Adipocyte (in vitro differentiated cells): Measurements from ENCODE around the gene PLXDC2.

Experiments used
- DNase-seq: peaks from one replicate; pipeline ENCODE4 v3.0.0-alpha.2; 2015; ENCODE audit warnings: low read depth
- H3K27me3 ChIP-seq: replicated peaks from 2 replicates; pipeline ENCODE4 v1.7.0; 2013; ENCODE audit warnings: mild to moderate bottlenecking, low read length, moderate library complexity; ENCODE audit not compliant: control insufficient read depth, insufficient read depth
- H3K36me3 ChIP-seq: 2 replicates; pipeline ENCODE4 v1.7.0; 2013; ENCODE audit warnings: low read length, mild to moderate bottlenecking, moderate library complexity; ENCODE audit not compliant: control insufficient read depth, insufficient read depth, severe bottlenecking
- H3K4me1 ChIP-seq: 2 replicates; pipeline ENCODE4 v1.7.0; 2013; ENCODE audit warnings: mild to moderate bottlenecking, low read length, moderate library complexity; ENCODE audit not compliant: control insufficient read depth, insufficient read depth
- H3K4me3 ChIP-seq: 2 replicates; pipeline ENCODE4 v1.7.0; 2013; ENCODE audit warnings: mild to moderate bottlenecking, low read length, moderate library complexity
- H3K9ac ChIP-seq: 2 replicates; pipeline ENCODE4 v1.7.0; 2013; ENCODE audit warnings: mild to moderate bottlenecking, low read length, moderate library complexity
- H3K9me3 ChIP-seq: 2 replicates; pipeline ENCODE4 v1.7.0; 2013; ENCODE audit warnings: mild to moderate bottlenecking, low read length, moderate library complexity; ENCODE audit not compliant: control insufficient read depth

Gene PLXDC2

GRCh38 chr10:19835952-19836351, 19.7 kb downstream of the PLXDC2 start:
- H3K9me3 ChIP-seq: no peaks in the 10 kb centered on the region
- no peaks in the 10 kb centered on the region for H3K4me1 ChIP-seq
- H3K4me3 ChIP-seq: no peak overlapping the region
- DNase-seq: no peak
- no peaks in the 10 kb centered on the region for H3K36me3 ChIP-seq
- H3K27me3 ChIP-seq: peaks cover 2% of the 10 kb centered on the region
- no peak overlapping the region for H3K9ac ChIP-seq

- H3K36me3 ChIP-seq: no peaks in the 10 kb centered on the region
- no peak overlapping the region for H3K9ac ChIP-seq
- no peaks in the 10 kb centered on the region for H3K9me3 ChIP-seq
- no peaks in the 10 kb centered on the region for H3K4me1 ChIP-seq
- DNase-seq: no peak
- H3K4me3 ChIP-seq: no peak overlapping the region
- H3K27me3 ChIP-seq: peaks cover 2% of the 10 kb centered on the region
These were observed 22.9 kb downstream of the PLXDC2 start for GRCh38 chr10:19839090-19839489.

GRCh38 chr10:19839552-19839951, 23.3 kb downstream of the PLXDC2 start:
- Histone ChIP-seq H3K4me3 (no peak overlapping the region), H3K4me1 (no peaks in the 10 kb centered on the region), H3K36me3 (no peaks in the 10 kb centered on the region), H3K9ac (no peak overlapping the region), H3K27me3 (peaks cover 2% of the 10 kb centered on the region), H3K9me3 (no peaks in the 10 kb centered on the region)
- no peak for DNase-seq

GRCh38 chr10:19840776-19841175, 24.5 kb downstream of the PLXDC2 start:
- Histone ChIP-seq H3K9ac (no peak overlapping the region), H3K27me3 (no peaks in the 10 kb centered on the region), H3K9me3 (no peaks in the 10 kb centered on the region), H3K36me3 (no peaks in the 10 kb centered on the region), H3K4me1 (no peaks in the 10 kb centered on the region), H3K4me3 (no peak overlapping the region)
- DNase-seq: no peak

GRCh38 chr10:19843487-19843886, 27.3 kb downstream of the PLXDC2 start:
- no peaks in the 10 kb centered on the region for H3K4me1 ChIP-seq
- no peak for DNase-seq
- H3K36me3 ChIP-seq: no peaks in the 10 kb centered on the region
- H3K27me3 ChIP-seq: no peaks in the 10 kb centered on the region
- no peak overlapping the region for H3K4me3 ChIP-seq
- H3K9ac ChIP-seq: no peak overlapping the region
- H3K9me3 ChIP-seq: no peaks in the 10 kb centered on the region

GRCh38 chr10:19845503-19846368, 29.5 kb downstream of the PLXDC2 start:
- DNase-seq: no peak
- Histone ChIP-seq H3K27me3 (no peaks in the 10 kb centered on the region), H3K9me3 (no peaks in the 10 kb centered on the region), H3K4me1 (no peaks in the 10 kb centered on the region), H3K9ac (no peak overlapping the region), H3K4me3 (no peak overlapping the region), H3K36me3 (no peaks in the 10 kb centered on the region)

- Histone ChIP-seq H3K27me3 (no peaks in the 10 kb centered on the region), H3K9me3 (no peaks in the 10 kb centered on the region), H3K9ac (no peak overlapping the region), H3K4me1 (no peaks in the 10 kb centered on the region), H3K36me3 (no peaks in the 10 kb centered on the region), H3K4me3 (no peak overlapping the region)
- DNase-seq: no peak
These were observed 31.1 kb downstream of the PLXDC2 start for GRCh38 chr10:19847321-19847720.

GRCh38 chr10:19848226-19848985, 32.2 kb downstream of the PLXDC2 start:
- no peaks in the 10 kb centered on the region for H3K36me3 ChIP-seq
- no peak for DNase-seq
- H3K27me3 ChIP-seq: no peaks in the 10 kb centered on the region
- no peak overlapping the region for H3K9ac ChIP-seq
- H3K4me1 ChIP-seq: no peaks in the 10 kb centered on the region
- no peak overlapping the region for H3K4me3 ChIP-seq
- H3K9me3 ChIP-seq: no peaks in the 10 kb centered on the region

GRCh38 chr10:19853831-19854230, 37.6 kb downstream of the PLXDC2 start:
- Histone ChIP-seq H3K9me3 (no peaks in the 10 kb centered on the region), H3K36me3 (no peaks in the 10 kb centered on the region), H3K27me3 (no peaks in the 10 kb centered on the region), H3K4me3 (no peak overlapping the region), H3K9ac (no peak overlapping the region), H3K4me1 (no peaks in the 10 kb centered on the region)
- no peak for DNase-seq

GRCh38 chr10:19857876-19858275, 41.6 kb downstream of the PLXDC2 start:
- H3K4me3 ChIP-seq: no peak overlapping the region

GRCh38 chr10:19860107-19860506, 43.9 kb downstream of the PLXDC2 start:
- DNase-seq: no peak
- Histone ChIP-seq H3K4me1 (no peaks in the 10 kb centered on the region), H3K9me3 (no peaks in the 10 kb centered on the region), H3K4me3 (no peak overlapping the region), H3K9ac (no peak overlapping the region), H3K27me3 (no peaks in the 10 kb centered on the region), H3K36me3 (no peaks in the 10 kb centered on the region)

More at GRCh38 chr10:19857876-19858275, 41.6 kb downstream of the PLXDC2 start:
- H3K36me3 ChIP-seq: no peaks in the 10 kb centered on the region
- H3K27me3 ChIP-seq: no peaks in the 10 kb centered on the region
- H3K9ac ChIP-seq: no peak overlapping the region
- H3K9me3 ChIP-seq: no peaks in the 10 kb centered on the region
- DNase-seq: no peak
- no peaks in the 10 kb centered on the region for H3K4me1 ChIP-seq
